Lower leg skin (tissue), 3 donors: Measurements from ENCODE around the gene CXCL16.

Experiments used
- CTCF ChIP-seq, 3 donors: fragments of 450-650 bp; IDR thresholded peaks; one replicate each; pipeline ENCODE4 v1.5.1; 2016; ENCODE audit warnings: antibody characterized with exemption in 3 of 3, mild to moderate bottlenecking in 3 of 3, moderate library complexity in 2 of 3
- POLR2A ChIP-seq, 2 donors: fragments of 450-650 bp; IDR thresholded peaks; one replicate each; pipeline ENCODE4 v1.6.1; 2016 to 2017; ENCODE audit warnings: antibody characterized with exemption in 2 of 2, mild to moderate bottlenecking in 1 of 2, moderate library complexity in 1 of 2

GRCh38 chr17:4788159-4788806 is 48.6 kb upstream of the CXCL16 start:
- TF ChIP-seq CTCF (IDR thresholded peaks at IDR 0.05) = no peak
- TF ChIP-seq POLR2A (IDR thresholded peaks at IDR 0.05) = no peak
